IPS-20b (cell line): ENCODE measurements around the gene POU2F3.

Experiments used
- H3K27ac ChIP-seq: one replicate; pipeline ENCODE4 v1.5.1; 2013; ENCODE audit warnings: low read length
- H3K27me3 ChIP-seq: 2 replicates; pipeline ENCODE4 v1.6.1; 2013; ENCODE audit warnings: mild to moderate bottlenecking, low read length, inconsistent platforms; ENCODE audit not compliant: insufficient read depth
- H3K36me3 ChIP-seq: 2 replicates; pipeline ENCODE4 v1.6.1; 2013; ENCODE audit warnings: low read depth, mild to moderate bottlenecking, inconsistent platforms, low read length, moderate library complexity; ENCODE audit not compliant: insufficient read depth
- H3K4me1 ChIP-seq: 2 replicates; pipeline ENCODE4 v1.6.1; 2013; ENCODE audit warnings: mild to moderate bottlenecking, control low read depth, inconsistent platforms, low read length, moderate library complexity; ENCODE audit not compliant: insufficient read depth
- H3K4me3 ChIP-seq: 2 replicates; pipeline ENCODE4 v1.5.1; 2013; ENCODE audit warnings: mild to moderate bottlenecking, low read length, inconsistent platforms
- H3K9ac ChIP-seq: 2 replicates; pipeline ENCODE4 v1.6.1; 2013; ENCODE audit warnings: low read depth, mild to moderate bottlenecking, inconsistent platforms, low read length, moderate library complexity
- H3K9me3 ChIP-seq: 2 replicates; pipeline ENCODE4 v1.6.1; 2013; ENCODE audit warnings: mild to moderate bottlenecking, low read depth, low read length, inconsistent platforms; ENCODE audit not compliant: insufficient read depth

POU2F3 gene

GRCh38 chr11:120338107-120338933, 98.4 kb downstream of the POU2F3 start:
- H3K9me3 ChIP-seq = no peaks in the 10 kb centered on the region
- H3K27ac ChIP-seq = no peak overlapping the region
- peak overlapping the region; percentile 97 for H3K4me3 ChIP-seq
- peaks cover 8% of the 10 kb centered on the region for H3K4me1 ChIP-seq
- H3K36me3 ChIP-seq = no peaks in the 10 kb centered on the region
- H3K27me3 ChIP-seq = no peaks in the 10 kb centered on the region
- H3K9ac ChIP-seq = peak overlapping the region; percentile 85; the same call in 1 of the 2 replicates

DNA sequence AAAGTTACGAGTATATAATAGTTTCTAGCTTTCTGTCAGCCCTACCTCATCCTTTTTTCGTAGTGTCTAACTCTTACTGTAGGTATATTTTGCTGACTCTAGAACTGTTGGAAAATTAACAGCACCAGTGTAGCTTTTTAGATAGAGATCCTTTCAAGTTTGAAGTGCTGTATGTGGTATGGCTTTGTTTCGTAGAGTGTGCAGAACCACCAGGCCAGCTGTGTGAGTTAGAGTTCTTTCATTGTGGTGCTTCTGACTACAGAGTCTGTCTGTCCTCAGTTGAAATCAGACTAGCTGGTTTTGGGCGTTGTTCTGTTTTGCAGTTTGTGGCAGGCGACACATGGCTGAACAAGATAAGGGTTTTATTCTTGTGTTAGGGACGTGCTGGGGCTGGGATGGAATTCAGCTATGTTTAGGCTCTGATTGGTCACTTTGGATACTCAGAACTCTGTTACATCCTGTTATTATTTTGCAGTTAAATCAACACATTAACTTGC, 99.5 kb downstream of the POU2F3 start:
- Histone ChIP-seq H3K27ac (no peak overlapping the region), H3K36me3 (no peaks in the 10 kb centered on the region), H3K9me3 (no peaks in the 10 kb centered on the region), H3K27me3 (no peaks in the 10 kb centered on the region), H3K4me1 (peaks cover 8% of the 10 kb centered on the region), H3K4me3 (peak overlapping the region; percentile 37; the same call in 1 of the 2 replicates), H3K9ac (no peak overlapping the region)

DNA sequence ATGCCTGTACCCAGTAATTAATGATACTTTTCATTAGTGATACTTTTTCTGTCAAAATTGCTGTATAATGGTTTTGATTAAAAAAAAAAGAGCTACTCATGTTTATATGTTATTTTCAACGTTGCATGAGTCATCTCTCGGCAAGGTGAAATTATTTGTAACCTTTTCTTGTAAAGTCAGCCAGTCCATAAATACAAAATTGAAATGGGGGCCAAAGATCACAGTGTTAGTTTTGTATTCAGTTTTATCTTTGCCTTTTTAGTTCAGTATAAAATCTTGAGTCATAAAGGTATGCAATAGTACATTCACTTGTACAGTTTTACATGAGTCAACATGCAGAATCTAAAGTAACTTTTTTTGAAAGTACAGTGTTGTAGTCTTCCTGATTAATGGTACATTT, 100.6 kb downstream of the POU2F3 start:
- H3K27me3 ChIP-seq = no peaks in the 10 kb centered on the region
- no peak overlapping the region for H3K9ac ChIP-seq
- H3K4me1 ChIP-seq = peaks cover 8% of the 10 kb centered on the region
- no peaks in the 10 kb centered on the region for H3K9me3 ChIP-seq
- H3K27ac ChIP-seq = no peak overlapping the region
- no peaks in the 10 kb centered on the region for H3K36me3 ChIP-seq
- no peak overlapping the region for H3K4me3 ChIP-seq

- Histone ChIP-seq H3K9ac (no peak overlapping the region), H3K27ac (no peak overlapping the region), H3K9me3 (no peaks in the 10 kb centered on the region), H3K4me3 (no peak overlapping the region), H3K36me3 (no peaks in the 10 kb centered on the region), H3K4me1 (peaks cover 8% of the 10 kb centered on the region), H3K27me3 (no peaks in the 10 kb centered on the region)
Observed at GRCh38 chr11:120342226-120342625, 102.3 kb downstream of the POU2F3 start.

GRCh38 chr11:120342678-120343077, 102.7 kb downstream of the POU2F3 start:
- Histone ChIP-seq H3K9ac (no peak overlapping the region), H3K4me3 (no peak overlapping the region), H3K27ac (no peak overlapping the region), H3K9me3 (no peaks in the 10 kb centered on the region), H3K36me3 (no peaks in the 10 kb centered on the region), H3K27me3 (no peaks in the 10 kb centered on the region), H3K4me1 (peaks cover 8% of the 10 kb centered on the region)

- H3K4me3 ChIP-seq = no peak overlapping the region
- H3K9ac ChIP-seq = no peak overlapping the region
- H3K36me3 ChIP-seq = no peaks in the 10 kb centered on the region
- H3K4me1 ChIP-seq = peaks cover 3% of the 10 kb centered on the region
- no peaks in the 10 kb centered on the region for H3K9me3 ChIP-seq
- H3K27me3 ChIP-seq = no peaks in the 10 kb centered on the region
- no peak overlapping the region for H3K27ac ChIP-seq
Observed at GRCh38 chr11:120343429-120343828, 103.5 kb downstream of the POU2F3 start.

DNA sequence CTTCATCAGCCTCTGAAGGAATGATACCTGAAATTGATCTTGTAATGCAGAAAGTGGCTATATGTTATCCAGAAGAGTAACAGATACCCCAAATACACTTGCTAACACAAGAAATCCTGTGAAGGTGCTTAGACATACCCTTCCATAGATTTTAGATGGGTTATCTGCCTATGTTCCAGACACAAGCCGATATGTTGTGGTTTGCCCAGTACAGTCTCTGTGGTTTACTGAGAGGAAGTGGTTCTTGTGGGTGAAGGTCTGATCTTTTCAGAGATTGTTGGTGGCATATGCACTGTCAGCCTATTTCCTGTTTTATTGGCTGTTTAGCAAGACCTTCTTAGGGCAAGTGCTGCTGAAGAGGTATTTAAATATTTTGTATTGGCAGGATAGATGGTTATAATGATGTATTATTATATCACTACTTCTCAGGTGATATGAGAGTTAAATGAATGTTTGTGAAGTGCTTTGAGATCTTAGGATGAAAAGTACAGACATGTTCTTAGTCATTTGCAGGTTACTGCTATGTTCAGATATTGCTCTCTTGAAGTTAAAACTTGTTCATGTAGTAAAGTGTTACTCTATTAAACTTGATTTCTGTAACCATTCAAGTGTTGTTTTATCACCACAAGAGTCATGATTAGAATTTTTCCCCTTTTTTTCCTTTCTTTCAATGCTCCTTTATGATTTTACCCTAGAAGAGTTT, 104.5 kb downstream of the POU2F3 start:
- Histone ChIP-seq H3K9me3 (no peaks in the 10 kb centered on the region), H3K4me1 (no peaks in the 10 kb centered on the region), H3K9ac (no peak overlapping the region), H3K27me3 (no peaks in the 10 kb centered on the region), H3K4me3 (no peak overlapping the region), H3K27ac (no peak overlapping the region), H3K36me3 (no peaks in the 10 kb centered on the region)

- no peak overlapping the region for H3K27ac ChIP-seq
- H3K36me3 ChIP-seq = no peaks in the 10 kb centered on the region
- H3K9me3 ChIP-seq = no peaks in the 10 kb centered on the region
- no peak overlapping the region for H3K9ac ChIP-seq
- H3K27me3 ChIP-seq = no peaks in the 10 kb centered on the region
- no peak overlapping the region for H3K4me3 ChIP-seq
- H3K4me1 ChIP-seq = no peaks in the 10 kb centered on the region
Observed at GRCh38 chr11:120346233-120346632, 106.3 kb downstream of the POU2F3 start.

DNA sequence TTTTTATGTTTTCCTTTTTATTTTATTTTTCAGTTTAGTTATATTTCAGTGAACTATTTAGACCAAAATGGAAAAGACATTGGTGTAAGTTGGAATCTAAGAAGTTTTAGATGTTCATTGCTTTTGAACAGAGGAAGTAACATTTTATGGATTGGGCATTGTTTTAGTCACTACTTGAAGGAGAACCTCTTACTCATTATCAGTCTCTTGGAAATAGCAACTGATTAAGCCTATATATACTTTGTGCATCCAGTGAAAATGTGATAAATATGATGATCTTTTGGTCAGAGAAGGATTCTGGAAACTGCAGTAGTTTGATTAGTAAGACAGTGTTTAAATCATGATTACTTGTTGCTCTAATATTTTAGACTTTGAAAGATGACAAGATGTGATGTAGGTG, 110.7 kb downstream of the POU2F3 start:
- Histone ChIP-seq H3K4me3 (no peak overlapping the region), H3K4me1 (peaks cover 8% of the 10 kb centered on the region; the same call in 1 of the 2 replicates), H3K9me3 (no peaks in the 10 kb centered on the region), H3K27ac (no peak overlapping the region), H3K9ac (no peak overlapping the region), H3K27me3 (no peaks in the 10 kb centered on the region), H3K36me3 (no peaks in the 10 kb centered on the region)

DNA sequence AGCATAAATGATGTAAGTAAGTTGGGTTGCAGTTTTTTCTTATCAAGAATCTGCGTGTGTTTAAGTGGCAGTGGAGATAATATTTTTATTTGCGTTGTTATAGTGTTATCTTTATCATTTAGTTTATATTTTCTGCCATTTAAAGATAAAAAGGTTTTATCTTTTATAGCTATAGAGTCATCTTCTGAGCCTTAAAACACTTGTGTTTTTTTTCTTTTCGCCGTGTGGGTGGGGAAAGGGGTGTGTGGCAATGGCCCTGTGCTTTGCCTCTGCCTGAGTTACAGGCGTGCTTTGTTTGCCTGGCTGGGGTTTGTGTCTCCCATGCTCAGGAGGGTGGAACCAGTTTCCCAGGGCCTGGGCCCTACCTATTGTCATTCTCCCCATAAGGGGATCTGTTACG, 112.5 kb downstream of the POU2F3 start:
- peaks cover 8% of the 10 kb centered on the region; the same call in 1 of the 2 replicates for H3K4me1 ChIP-seq
- no peak overlapping the region for H3K27ac ChIP-seq
- no peak overlapping the region for H3K4me3 ChIP-seq
- H3K27me3 ChIP-seq = no peaks in the 10 kb centered on the region
- H3K9me3 ChIP-seq = no peaks in the 10 kb centered on the region
- H3K9ac ChIP-seq = no peak overlapping the region
- no peaks in the 10 kb centered on the region for H3K36me3 ChIP-seq

DNA sequence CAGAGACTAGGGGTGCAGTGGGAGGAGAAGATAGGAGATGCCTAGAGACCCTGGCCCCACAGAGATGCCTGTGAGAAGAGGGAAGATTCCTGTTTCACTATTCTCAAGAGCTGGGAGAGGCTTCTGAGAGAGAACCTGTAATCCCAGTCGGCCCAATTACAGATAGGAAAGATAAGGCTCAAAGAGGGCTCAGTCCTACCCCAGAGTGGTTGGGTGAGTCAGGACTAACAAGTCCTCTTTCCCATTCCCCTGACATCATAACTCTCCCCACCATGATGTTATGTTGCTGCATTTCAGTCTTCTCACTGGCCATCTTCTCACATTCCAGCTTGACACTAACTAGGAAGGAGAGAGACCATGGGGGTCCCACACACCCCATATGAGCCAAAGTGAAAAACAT, 114.1 kb downstream of the POU2F3 start:
- no peaks in the 10 kb centered on the region for H3K36me3 ChIP-seq
- no peak overlapping the region for H3K4me3 ChIP-seq
- H3K9ac ChIP-seq = no peak overlapping the region
- H3K4me1 ChIP-seq = peaks cover 8% of the 10 kb centered on the region; the same call in 1 of the 2 replicates
- no peaks in the 10 kb centered on the region for H3K9me3 ChIP-seq
- no peaks in the 10 kb centered on the region for H3K27me3 ChIP-seq
- no peak overlapping the region for H3K27ac ChIP-seq

- Histone ChIP-seq H3K36me3 (no peaks in the 10 kb centered on the region), H3K9me3 (no peaks in the 10 kb centered on the region), H3K27ac (no peak overlapping the region), H3K9ac (no peak overlapping the region), H3K4me3 (no peak overlapping the region), H3K4me1 (peaks cover 8% of the 10 kb centered on the region; the same call in 1 of the 2 replicates), H3K27me3 (no peaks in the 10 kb centered on the region)
Observed at GRCh38 chr11:120354779-120355178, 114.8 kb downstream of the POU2F3 start.
